DMS153 treated with DMSO at 0.1 percent for 48 hours (cell line): ENCODE measurements around the gene ZNF23.

Experiments
- DNase-seq: peaks from one replicate; lab custom pipeline; 2025; ENCODE audit not compliant: unreplicated experiment; lab: John Stamatoyannopoulos, UW

The ZNF23 gene

GRCh38 chr16:71399801-71400563, 62.1 kb downstream of the ZNF23 start:
- DNase-seq: no peak
